Esophagus squamous epithelium (tissue), 5 donors: ENCODE data around the gene UBE2G2. TPM values are rescaled to one million over a fixed set of nuclear protein-coding genes. Genes with fewer than 3 reads are reported as not detected.

Experiments used
- DNase-seq: peaks from one replicate; lab custom pipeline; 2025; lab: John Stamatoyannopoulos, UW
- H3K27ac ChIP-seq, 4 donors: fragments of 200-600 bp; sonication (generic); one replicate each; pipeline ENCODE4 v1.5.1; 2016 to 2019; ENCODE audit warnings: mild to moderate bottlenecking in 1 of 4
- H3K27me3 ChIP-seq, 4 donors: fragments of 200-600 bp; sonication (generic); 1 replicate in 3 of 4; 2 replicates in 1 of 4; pipeline versions ENCODE4 v1.5.1 to v1.6.0; 2017 to 2021; ENCODE audit warnings: antibody characterized with exemption in 1 of 4
- H3K36me3 ChIP-seq, 3 donors: fragments of 200-600 bp; sonication (generic); one replicate each; pipeline ENCODE4 v1.5.1; 2016 to 2019
- H3K4me1 ChIP-seq, 3 donors: fragments of 200-600 bp; sonication (generic); one replicate each; pipeline ENCODE4 v1.5.1; 2017 to 2019
- H3K4me3 ChIP-seq, 4 donors: fragments of 200-600 bp; sonication (generic); 1 replicate in 3 of 4; 2 replicates in 1 of 4; pipeline ENCODE4 v1.5.1; 2016 to 2019; ENCODE audit warnings: mild to moderate bottlenecking in 2 of 4, moderate library complexity in 1 of 4
- H3K9me3 ChIP-seq, 3 donors: fragments of 200-600 bp; sonication (generic); one replicate each; pipeline ENCODE4 v1.5.1; 2016 to 2019
- POLR2A ChIP-seq, 4 donors: fragments of 450-650 bp; IDR thresholded peaks; one replicate each; pipeline ENCODE4 v1.6.1; 2017; ENCODE audit warnings: antibody characterized with exemption in 4 of 4, mild to moderate bottlenecking in 4 of 4, moderate library complexity in 3 of 4
- WGBS, 2 donors: methylation state at CpG; one replicate each; pipeline ENCODE4 v1.1.5; 2018; 5-methylcytosine and 5-hydroxymethylcytosine counted together
- intact Hi-C: fragments of 100-400 bp; cut with DNase I; formaldehyde crosslinking; loops from one replicate; pipeline ENCODE4 v1.15.0; 2022
- total RNA-seq, 4 donors: library from RNA; depleted of rRNA; stranded (reverse); fragments of >200 nt; gene quantifications; one replicate each; pipeline ENCODE4 v1.1.0, GENCODE V29; 2016
- TF ChIP-seq, protein P1 (sequence below), 6 experiments: fragments of 450-650 bp in 4 of 6; fragments of 200-600 bp in 2 of 6; sonication (generic) in 2 of 6; IDR thresholded peaks; one replicate each; pipeline ENCODE4 v1.5.1; 2016 to 2019; ENCODE audit warnings: antibody characterized with exemption in 6 of 6, mild to moderate bottlenecking in 4 of 6, moderate library complexity in 4 of 6
- donor health status: DM: yes; HTN: yes; CAD: no.

The UBE2G2 gene
- total RNA-seq, 4 donors from 2014 or later: 27.9 to 70.0 (median 51.1) TPM

DNA sequence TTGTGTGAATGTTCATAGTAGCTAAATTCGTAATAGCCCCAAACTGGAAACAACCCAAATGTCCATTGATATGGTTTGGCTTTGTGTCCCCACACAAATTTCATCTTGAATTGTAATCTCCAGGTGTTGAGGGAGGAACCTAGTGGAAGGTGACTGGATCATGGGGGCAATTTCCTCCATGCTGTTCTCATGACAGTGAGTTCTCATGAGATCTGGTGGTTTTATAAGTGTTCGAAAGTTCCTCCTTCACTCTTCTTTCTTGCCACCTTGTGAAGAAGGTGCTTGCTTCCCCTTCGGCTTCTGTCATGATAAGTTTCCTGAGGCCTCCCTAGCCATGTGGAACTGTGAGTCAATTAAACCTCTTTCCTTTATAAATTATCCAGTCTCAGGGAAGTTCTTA is 11.3 kb downstream of the UBE2G2 start:
- no peaks in the 10 kb centered on the region for H3K27me3 ChIP-seq
- peaks cover 4 to 35% (median 6%) of the 10 kb centered on the region in 3 donors for H3K4me1 ChIP-seq
- TF ChIP-seq, protein P1, sequence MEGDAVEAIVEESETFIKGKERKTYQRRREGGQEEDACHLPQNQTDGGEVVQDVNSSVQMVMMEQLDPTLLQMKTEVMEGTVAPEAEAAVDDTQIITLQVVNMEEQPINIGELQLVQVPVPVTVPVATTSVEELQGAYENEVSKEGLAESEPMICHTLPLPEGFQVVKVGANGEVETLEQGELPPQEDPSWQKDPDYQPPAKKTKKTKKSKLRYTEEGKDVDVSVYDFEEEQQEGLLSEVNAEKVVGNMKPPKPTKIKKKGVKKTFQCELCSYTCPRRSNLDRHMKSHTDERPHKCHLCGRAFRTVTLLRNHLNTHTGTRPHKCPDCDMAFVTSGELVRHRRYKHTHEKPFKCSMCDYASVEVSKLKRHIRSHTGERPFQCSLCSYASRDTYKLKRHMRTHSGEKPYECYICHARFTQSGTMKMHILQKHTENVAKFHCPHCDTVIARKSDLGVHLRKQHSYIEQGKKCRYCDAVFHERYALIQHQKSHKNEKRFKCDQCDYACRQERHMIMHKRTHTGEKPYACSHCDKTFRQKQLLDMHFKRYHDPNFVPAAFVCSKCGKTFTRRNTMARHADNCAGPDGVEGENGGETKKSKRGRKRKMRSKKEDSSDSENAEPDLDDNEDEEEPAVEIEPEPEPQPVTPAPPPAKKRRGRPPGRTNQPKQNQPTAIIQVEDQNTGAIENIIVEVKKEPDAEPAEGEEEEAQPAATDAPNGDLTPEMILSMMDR (IDR thresholded peaks at IDR 0.05): no peak
- no peak for TF ChIP-seq POLR2A (IDR thresholded peaks at IDR 0.05)
- no peak overlapping the region for H3K4me3 ChIP-seq
- H3K36me3 ChIP-seq: peaks cover 0 to 32% (median 0%) of the 10 kb centered on the region in 3 donors
- intact Hi-C loops: loop anchor here (10.0 kb wide), 3 partner anchors 104 to 334 kb away; no protein-coding TSS in a partner anchor
- DNase-seq: no peak
- no peak overlapping the region for H3K27ac ChIP-seq
- WGBS, 2 donors: 82 to 91% methylated on average over 3 of the region's 3 CpGs
- no peaks in the 10 kb centered on the region for H3K9me3 ChIP-seq

DNA sequence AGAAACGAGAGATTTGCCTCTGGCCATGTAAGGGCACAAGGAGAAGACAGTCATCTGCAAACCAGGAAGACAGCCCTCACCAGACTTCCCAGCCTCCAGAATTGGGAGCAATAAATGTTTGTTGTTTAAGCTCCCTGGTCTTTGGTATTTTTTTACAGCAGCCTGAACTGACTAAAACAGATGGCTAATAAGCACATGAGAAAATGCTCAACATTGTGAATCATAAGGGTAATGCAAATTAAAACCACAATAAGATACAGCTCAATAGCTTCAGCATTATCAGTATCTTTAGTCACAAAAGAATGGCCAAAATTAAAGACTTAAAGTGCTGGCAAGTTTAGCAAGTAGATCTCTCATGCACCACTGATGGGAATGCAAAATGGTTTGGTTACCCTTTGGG is 11.7 kb downstream of the UBE2G2 start:
- Histone ChIP-seq H3K9me3 (no peaks in the 10 kb centered on the region), H3K27me3 (no peaks in the 10 kb centered on the region), H3K4me1 (peaks cover 4 to 40% (median 6%) of the 10 kb centered on the region in 3 donors), H3K36me3 (peaks cover 0 to 37% (median 0%) of the 10 kb centered on the region in 3 donors), H3K4me3 (no peak overlapping the region), H3K27ac (no peak overlapping the region)
- no peak for DNase-seq
- WGBS, 2 donors: 64 to 90% methylated on average over 1 of the region's 1 CpG
- intact Hi-C loops: loop anchor here (10.0 kb wide), 3 partner anchors 105 to 335 kb away; no protein-coding TSS in a partner anchor
- no peak for TF ChIP-seq POLR2A (IDR thresholded peaks at IDR 0.05)
- TF ChIP-seq, protein P1 (IDR thresholded peaks at IDR 0.05): no peak

DNA sequence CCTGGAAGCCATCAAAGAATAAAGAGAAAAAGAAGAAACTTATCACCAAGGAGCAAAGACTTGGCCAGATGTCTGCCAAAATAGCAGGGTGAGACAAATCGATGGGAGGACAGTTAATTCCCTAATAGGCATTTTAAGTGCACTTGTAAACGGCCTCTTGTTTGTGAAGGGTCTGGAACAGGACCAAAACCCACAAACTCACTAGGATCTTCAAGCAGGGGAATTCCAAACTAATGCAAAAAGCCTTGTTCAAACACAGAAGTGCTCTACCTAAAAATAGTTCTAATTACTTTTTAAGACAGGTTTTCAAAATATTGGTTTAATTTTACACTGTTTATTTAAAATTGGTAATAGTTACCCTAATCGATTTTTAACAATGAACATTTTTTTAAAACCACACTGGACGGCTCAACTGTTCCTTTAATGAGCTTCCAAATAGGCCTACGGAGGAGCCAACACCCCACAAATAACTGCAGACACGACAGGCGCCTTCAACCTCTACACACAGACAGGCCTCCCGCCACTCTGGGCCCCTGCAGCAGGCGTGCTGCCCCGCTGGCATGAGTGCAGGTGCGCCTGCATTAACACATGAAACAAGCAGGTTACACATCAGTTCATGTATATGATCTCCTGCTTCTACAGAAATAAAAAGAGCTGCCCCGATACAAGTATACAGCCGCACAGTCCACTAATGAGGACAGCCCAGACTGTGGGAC is 15.8 kb downstream of the UBE2G2 start:
- intact Hi-C loops: no loop called here
- Histone ChIP-seq H3K27ac (no peak overlapping the region), H3K4me3 (no peak overlapping the region), H3K4me1 (peaks cover 0 to 35% (median 0%) of the 10 kb centered on the region in 3 donors), H3K9me3 (no peaks in the 10 kb centered on the region), H3K36me3 (peaks cover 0 to 58% (median 0%) of the 10 kb centered on the region in 3 donors), H3K27me3 (no peaks in the 10 kb centered on the region)
- no peak for TF ChIP-seq POLR2A (IDR thresholded peaks at IDR 0.05)
- TF ChIP-seq, protein P1 (IDR thresholded peaks at IDR 0.05): no peak
- DNase-seq: no peak
- WGBS, 2 donors: 42 to 57% methylated on average over 9 to 13 of the region's 13 CpGs

DNA sequence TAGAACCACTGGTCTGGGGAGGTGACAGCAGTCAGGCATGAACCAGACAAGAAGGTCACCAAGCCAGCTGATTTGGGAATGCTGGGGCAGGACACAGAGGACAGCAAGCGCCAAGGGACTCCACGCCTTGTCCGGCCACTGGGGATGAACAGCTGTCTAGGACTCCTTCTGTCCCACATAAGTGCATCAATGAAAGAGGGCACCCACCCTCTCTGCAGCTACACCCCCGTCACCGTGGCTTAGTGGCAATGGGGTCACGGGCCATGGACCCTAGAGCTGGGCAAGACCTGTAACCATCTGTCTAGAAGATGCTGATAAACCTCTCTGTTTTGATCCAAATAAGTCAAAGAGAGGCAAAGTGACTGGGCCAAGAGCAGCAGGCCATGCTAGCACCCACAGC is 16.8 kb downstream of the UBE2G2 start:
- intact Hi-C loops: no loop called here
- Histone ChIP-seq H3K36me3 (peaks cover 0 to 60% (median 0%) of the 10 kb centered on the region in 3 donors), H3K27me3 (no peaks in the 10 kb centered on the region), H3K9me3 (no peaks in the 10 kb centered on the region), H3K4me3 (no peak overlapping the region), H3K4me1 (peaks cover 0 to 35% (median 0%) of the 10 kb centered on the region in 3 donors), H3K27ac (no peak overlapping the region)
- DNase-seq: no peak
- TF ChIP-seq, protein P1 (IDR thresholded peaks at IDR 0.05): no peak
- no peak for TF ChIP-seq POLR2A (IDR thresholded peaks at IDR 0.05)
- no CpG with 5 or more reads among the region's 6 CpGs for WGBS, 2 donors

DNA sequence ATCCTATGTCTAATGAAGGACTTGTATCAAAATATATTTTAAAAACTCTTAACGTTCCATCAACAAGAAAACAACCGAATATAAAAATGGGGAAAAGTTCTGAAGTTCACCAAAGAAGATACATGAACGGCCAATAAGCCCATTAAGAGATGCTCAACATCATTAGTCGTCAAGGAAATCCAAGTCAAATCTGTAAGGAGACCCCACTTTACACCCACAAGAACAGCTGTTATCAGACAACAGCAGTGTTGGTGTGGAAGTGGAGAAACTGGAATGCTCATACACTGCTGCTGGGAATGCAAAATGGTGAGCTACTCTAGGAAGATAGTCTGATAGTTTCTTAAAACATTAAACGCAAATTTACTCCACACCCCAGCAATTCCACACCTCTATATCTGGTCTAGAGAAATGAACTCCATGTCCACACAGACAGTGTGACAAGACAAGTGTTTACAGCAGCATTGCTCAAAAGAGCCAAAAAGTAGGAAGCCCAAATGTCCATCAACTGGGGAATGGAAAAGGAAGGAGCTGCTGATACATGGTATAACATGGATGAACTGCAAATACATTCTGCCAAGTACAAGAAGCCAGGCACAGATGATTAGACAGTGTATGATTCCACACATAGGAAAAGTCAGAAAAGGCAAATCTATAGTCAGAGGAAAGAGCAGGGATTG is 18.5 kb downstream of the UBE2G2 start:
- intact Hi-C loops: no loop called here
- no peak for TF ChIP-seq POLR2A (IDR thresholded peaks at IDR 0.05)
- TF ChIP-seq, protein P1 (IDR thresholded peaks at IDR 0.05): no peak
- Histone ChIP-seq H3K36me3 (peaks cover 0 to 69% (median 0%) of the 10 kb centered on the region in 3 donors), H3K27me3 (no peaks in the 10 kb centered on the region), H3K27ac (no peak overlapping the region), H3K4me1 (peaks cover 0 to 35% (median 0%) of the 10 kb centered on the region in 3 donors), H3K4me3 (no peak overlapping the region), H3K9me3 (no peaks in the 10 kb centered on the region)
- 90 to 94% methylated on average over 5 of the region's 5 CpGs for WGBS, 2 donors
- DNase-seq: no peak
